Activated B cell treated with CpG ODN at 0.5 μM for 24 hours (primary cell): ENCODE results near the gene RABGAP1L. TPM values are rescaled to one million over a fixed set of nuclear protein-coding genes. Genes with fewer than 3 reads are reported as not detected.

Experiments
- ATAC-seq: fragments of 200-7000 bp; cut with Tn5 transposase; one replicate; pipeline ENCODE4 v1.10.0; 2021; ENCODE audit warnings: low read depth, mild to moderate bottlenecking, moderate library complexity
- CTCF ChIA-PET: fragments of 350-600 bp; sonication (Branson Sonifier 250); formaldehyde crosslinking; loops from one replicate; lab custom pipeline; 2021; ENCODE audit warnings: antibody characterized with exemption; lab: Charles Lee
- POLR2A ChIA-PET: fragments of 350-600 bp; sonication (Branson Sonifier 250); formaldehyde crosslinking; loops from one replicate; lab custom pipeline; 2021; ENCODE audit warnings: antibody characterized with exemption; lab: Charles Lee
- DNase-seq: peaks from one replicate; pipeline ENCODE4 v3.0.0; 2022
- H3K27ac Mint-ChIP-seq: one replicate; pipeline ENCODE4 v1.8.0; 2020; ENCODE audit warnings: mixed read lengths
- H3K27me3 Mint-ChIP-seq: one replicate; pipeline ENCODE4 v1.8.0; 2021; ENCODE audit warnings: mixed read lengths
- H3K36me3 Mint-ChIP-seq: one replicate; pipeline ENCODE4 v1.8.0; 2021; ENCODE audit warnings: low read depth, mixed read lengths
- H3K4me1 Mint-ChIP-seq: one replicate; pipeline ENCODE4 v1.8.0; 2021; ENCODE audit warnings: mixed read lengths
- H3K4me3 Mint-ChIP-seq: one replicate; pipeline ENCODE4 v1.8.0; 2020; ENCODE audit warnings: mild to moderate bottlenecking, mixed read lengths
- H3K9me3 Mint-ChIP-seq: one replicate; pipeline ENCODE4 v1.8.0; 2020; ENCODE audit warnings: mixed read lengths
- intact Hi-C: fragments of 100-400 bp; cut with micrococcal nuclease; formaldehyde crosslinking; loops from one replicate; pipeline ENCODE4 v1.15.1; 2024
- total RNA-seq: library from RNA; stranded (reverse); gene quantifications from 2 replicates; pipeline ENCODE4 v1.2.3, GENCODE V29; 2022
- TF ChIP-seq, protein P1 (sequence below): fragments of 200-600 bp; IDR thresholded peaks from one replicate; pipeline ENCODE4 v1.8.0; 2022; ENCODE audit warnings: antibody characterized with exemption, mild to moderate bottlenecking

RABGAP1L gene
- total RNA-seq, 1 donor from 2014 or later, result 126 TPM

DNA sequence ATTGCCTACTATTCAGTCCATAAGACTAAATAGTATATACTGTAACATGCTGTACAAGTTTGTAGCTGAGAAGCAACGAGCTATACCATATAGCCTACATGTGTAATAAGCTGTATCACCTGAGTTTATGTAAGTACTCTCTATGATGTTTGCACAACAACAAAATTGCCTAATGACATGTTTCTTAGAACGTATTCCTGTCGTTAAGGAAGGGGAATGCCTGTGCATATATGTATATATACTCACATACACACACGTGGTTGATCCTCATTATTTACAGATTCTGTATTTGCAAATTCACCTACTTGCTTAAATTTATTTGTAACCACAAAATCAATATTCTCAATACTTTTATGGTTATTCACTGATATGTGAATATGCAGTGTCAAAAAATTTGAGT is 504.0 kb downstream of the RABGAP1L start:
- H3K4me3 Mint-ChIP-seq, result no peak overlapping the region
- no peak for DNase-seq
- intact Hi-C loops, result no loop called here
- no peaks in the 10 kb centered on the region for H3K27me3 Mint-ChIP-seq
- CTCF ChIA-PET, result no interaction called here
- TF ChIP-seq, protein P1, sequence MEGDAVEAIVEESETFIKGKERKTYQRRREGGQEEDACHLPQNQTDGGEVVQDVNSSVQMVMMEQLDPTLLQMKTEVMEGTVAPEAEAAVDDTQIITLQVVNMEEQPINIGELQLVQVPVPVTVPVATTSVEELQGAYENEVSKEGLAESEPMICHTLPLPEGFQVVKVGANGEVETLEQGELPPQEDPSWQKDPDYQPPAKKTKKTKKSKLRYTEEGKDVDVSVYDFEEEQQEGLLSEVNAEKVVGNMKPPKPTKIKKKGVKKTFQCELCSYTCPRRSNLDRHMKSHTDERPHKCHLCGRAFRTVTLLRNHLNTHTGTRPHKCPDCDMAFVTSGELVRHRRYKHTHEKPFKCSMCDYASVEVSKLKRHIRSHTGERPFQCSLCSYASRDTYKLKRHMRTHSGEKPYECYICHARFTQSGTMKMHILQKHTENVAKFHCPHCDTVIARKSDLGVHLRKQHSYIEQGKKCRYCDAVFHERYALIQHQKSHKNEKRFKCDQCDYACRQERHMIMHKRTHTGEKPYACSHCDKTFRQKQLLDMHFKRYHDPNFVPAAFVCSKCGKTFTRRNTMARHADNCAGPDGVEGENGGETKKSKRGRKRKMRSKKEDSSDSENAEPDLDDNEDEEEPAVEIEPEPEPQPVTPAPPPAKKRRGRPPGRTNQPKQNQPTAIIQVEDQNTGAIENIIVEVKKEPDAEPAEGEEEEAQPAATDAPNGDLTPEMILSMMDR, result no peak
- H3K27ac Mint-ChIP-seq, result no peak overlapping the region
- POLR2A ChIA-PET, result no interaction called here
- H3K9me3 Mint-ChIP-seq, result peaks cover 2% of the 10 kb centered on the region
- ATAC-seq, result no peak
- H3K4me1 Mint-ChIP-seq, result no peaks in the 10 kb centered on the region
- peaks cover 30% of the 10 kb centered on the region for H3K36me3 Mint-ChIP-seq

DNA sequence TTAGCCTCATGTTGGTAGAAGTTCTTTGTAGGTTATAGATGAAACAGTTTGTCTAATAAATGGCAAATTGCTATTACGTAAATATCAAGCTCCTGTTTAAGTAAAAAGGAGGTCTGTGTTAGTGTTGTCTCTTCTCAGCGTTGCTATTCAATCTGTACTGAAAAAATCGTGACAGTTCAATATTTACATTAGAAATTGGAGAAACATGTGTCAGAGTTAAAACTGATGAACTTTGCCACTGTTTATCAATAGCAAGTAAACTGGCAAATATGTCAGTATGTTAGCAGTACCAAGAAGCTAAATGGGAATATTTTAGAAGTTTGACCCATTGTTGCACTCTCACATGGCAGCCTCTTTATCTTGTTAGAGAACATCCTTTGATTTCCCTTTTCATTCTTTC is 506.9 kb downstream of the RABGAP1L start:
- Mint-ChIP-seq H3K36me3 (peaks cover 34% of the 10 kb centered on the region), H3K4me1 (no peaks in the 10 kb centered on the region), H3K4me3 (no peak overlapping the region), H3K27me3 (no peaks in the 10 kb centered on the region), H3K9me3 (peaks cover 12% of the 10 kb centered on the region), H3K27ac (no peak overlapping the region)
- no peak for DNase-seq
- ChIA-PET CTCF (no interaction called here), POLR2A (interaction anchor here (0.7 kb wide), 1 partner anchor 12 kb away, joined by 3 read pairs; no protein-coding TSS in a partner anchor)
- intact Hi-C loops, result no loop called here
- TF ChIP-seq, protein P1, result no peak
- no peak for ATAC-seq

- ChIA-PET POLR2A (no interaction called here), CTCF (no interaction called here)
- TF ChIP-seq, protein P1, result no peak
- Mint-ChIP-seq H3K4me1 (peaks cover 2% of the 10 kb centered on the region), H3K4me3 (no peak overlapping the region), H3K27me3 (no peaks in the 10 kb centered on the region), H3K36me3 (peaks cover 29% of the 10 kb centered on the region), H3K9me3 (peaks cover 12% of the 10 kb centered on the region), H3K27ac (no peak overlapping the region)
- intact Hi-C loops, result no loop called here
- DNase-seq, result no peak
- ATAC-seq, result no peak
These were observed 512.5 kb downstream of the RABGAP1L start for GRCh38 chr1:174671826-174672225.

DNA sequence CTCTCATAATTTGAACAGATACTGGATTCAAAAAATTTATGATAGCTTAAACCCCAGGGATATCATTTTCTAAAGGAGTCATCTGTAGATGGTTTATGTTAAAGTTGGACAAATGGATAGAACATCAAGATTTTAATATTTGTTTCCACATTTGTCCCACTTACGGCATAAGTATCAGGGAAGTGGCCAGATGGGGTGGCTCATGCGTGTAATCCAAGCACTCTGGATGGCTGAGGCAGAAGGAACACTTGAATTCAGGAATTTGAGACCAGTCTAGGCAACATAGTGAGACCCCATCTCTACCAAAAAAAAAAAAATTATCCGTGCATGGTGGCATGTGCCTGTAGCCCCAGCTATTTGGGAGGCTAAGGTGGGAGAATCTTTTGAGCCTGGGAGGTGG is 517.5 kb downstream of the RABGAP1L start:
- Mint-ChIP-seq H3K27ac (no peak overlapping the region), H3K27me3 (no peaks in the 10 kb centered on the region)
- intact Hi-C loops, result no loop called here

DNA sequence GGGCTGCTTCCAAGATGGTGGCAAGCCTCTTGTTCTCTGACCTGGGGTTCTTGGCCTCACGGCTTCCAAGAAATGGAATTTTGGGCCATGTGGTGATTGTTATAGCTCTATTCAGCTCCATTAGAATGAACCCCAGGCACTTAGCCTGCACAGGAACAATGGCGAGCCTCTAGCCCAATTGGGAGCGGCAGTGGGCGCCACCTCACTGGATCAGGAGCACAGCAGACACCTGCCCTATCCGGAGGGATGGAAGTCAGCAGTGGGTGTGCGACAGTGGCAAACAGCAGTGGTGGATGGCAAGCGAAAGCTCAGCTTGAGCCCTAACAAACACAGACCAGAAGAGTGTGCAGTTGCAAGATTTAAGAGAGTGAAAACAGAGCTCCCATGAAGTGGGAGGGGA is 519.3 kb downstream of the RABGAP1L start:
- Mint-ChIP-seq H3K4me1 (peaks cover 5% of the 10 kb centered on the region), H3K27ac (no peak overlapping the region), H3K4me3 (no peak overlapping the region), H3K9me3 (no peaks in the 10 kb centered on the region), H3K36me3 (peaks cover 10% of the 10 kb centered on the region), H3K27me3 (no peaks in the 10 kb centered on the region)
- ChIA-PET POLR2A (no interaction called here), CTCF (no interaction called here)
- TF ChIP-seq, protein P1, result no peak
- intact Hi-C loops, result no loop called here
- no peak for ATAC-seq
- DNase-seq, result no peak

More for the DNA sequence above, 517.5 kb downstream of the RABGAP1L start:
- Mint-ChIP-seq H3K4me1 (no peaks in the 10 kb centered on the region), H3K4me3 (no peak overlapping the region), H3K36me3 (peaks cover 4% of the 10 kb centered on the region), H3K9me3 (no peaks in the 10 kb centered on the region)
- ChIA-PET CTCF (no interaction called here), POLR2A (no interaction called here)
- TF ChIP-seq, protein P1, result no peak
- DNase-seq (no peak), ATAC-seq (no peak)
